ENCODE measurements around the gene SERPINA4. TPM values are rescaled to one million over a fixed set of nuclear protein-coding genes. Genes with fewer than 3 reads are reported as not detected.

SERPINA4 gene, protein sequence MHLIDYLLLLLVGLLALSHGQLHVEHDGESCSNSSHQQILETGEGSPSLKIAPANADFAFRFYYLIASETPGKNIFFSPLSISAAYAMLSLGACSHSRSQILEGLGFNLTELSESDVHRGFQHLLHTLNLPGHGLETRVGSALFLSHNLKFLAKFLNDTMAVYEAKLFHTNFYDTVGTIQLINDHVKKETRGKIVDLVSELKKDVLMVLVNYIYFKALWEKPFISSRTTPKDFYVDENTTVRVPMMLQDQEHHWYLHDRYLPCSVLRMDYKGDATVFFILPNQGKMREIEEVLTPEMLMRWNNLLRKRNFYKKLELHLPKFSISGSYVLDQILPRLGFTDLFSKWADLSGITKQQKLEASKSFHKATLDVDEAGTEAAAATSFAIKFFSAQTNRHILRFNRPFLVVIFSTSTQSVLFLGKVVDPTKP
- not detected for total RNA-seq

DNA sequence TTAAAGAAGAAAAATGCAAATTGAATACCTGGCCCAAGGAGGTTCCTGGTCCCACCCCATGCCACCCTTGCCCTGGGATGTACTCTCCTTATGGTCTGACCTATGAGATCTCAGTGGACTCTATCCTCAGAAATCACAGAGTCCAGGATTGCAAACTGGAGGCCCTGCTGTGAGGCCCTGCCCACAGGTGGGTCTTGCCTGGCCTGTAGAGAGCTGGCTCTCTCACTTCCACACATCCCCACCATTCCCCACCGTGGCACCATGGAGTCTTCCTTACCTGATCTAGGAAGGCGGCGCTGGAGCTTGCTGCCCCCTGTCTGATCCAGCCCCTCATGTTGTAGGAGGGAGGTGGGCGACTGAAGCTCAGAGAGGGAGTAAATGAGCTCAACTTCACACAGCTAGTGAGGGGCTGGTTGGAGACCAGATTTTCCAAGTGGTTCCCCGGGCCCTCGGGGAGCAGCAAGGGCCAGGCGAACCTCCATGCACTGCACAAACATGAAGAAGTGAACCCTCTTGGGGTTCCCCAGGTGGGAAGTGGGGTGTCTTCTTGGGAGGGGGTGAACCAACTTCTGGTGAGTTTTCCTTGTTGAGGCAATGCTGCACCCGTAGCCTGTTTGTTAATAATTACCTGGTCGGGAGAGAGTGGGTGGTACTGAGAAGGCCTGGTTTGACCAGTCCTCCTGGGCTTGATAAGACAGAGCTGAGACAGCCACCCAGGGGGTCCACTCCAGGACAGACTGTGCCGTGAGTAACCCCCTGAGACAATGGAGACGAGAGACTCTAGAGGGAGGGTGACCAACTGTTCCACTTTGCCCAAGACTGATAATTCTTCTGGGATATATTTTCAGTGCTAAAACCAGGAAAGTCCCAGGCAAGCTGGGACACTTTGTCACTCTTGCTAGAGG is at the start of gene SERPINA4:
Gene SERPINA4, plus strand, starts transcription at position 692 of the 905 bp plus-strand sequence. CDS start 2,041 bp downstream, outside the sequence.
- no peak for DNase-seq

DNA sequence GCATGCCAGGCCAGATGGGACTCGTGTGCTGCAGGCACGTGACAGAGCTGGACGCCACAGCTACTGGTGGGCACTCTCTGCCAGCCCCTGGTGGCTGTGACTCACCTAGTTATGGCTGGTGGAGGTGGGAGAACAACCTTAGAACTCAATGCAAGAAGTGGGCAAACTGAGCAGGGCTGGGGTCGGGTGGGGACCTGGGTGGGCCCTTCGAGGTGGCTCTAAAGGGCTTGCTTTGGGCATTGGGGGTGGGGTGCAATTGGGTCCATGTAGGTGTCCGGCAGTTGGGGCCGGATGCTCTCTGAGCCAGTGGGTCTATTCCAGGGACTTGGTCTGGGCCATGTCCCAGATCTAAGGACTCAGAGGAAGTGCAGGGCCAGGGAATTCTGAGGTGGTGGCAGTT is 46.9 kb upstream of the SERPINA4 start:
- DNase-seq = no peak

DNA sequence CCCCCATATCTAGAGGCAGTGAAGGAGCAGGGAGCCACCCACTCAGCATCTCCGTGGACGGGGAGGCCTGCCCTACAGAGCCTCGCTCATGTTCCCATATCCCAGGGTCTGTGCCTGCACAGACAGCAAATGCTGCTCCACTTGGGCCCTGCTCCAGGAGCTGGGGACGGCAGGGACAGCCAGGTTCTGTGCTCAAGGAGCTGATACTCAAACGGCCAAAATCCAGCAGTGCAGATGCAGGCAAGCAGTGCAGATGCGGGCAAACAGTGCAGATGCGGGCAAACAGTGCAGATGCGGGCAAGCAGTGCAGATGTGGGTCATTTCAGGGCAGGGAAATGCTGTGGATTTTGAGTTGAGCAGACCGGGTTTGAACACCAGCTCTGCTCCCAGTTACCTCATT is 45.8 kb upstream of the SERPINA4 start:
- DNase-seq = no peak

DNA sequence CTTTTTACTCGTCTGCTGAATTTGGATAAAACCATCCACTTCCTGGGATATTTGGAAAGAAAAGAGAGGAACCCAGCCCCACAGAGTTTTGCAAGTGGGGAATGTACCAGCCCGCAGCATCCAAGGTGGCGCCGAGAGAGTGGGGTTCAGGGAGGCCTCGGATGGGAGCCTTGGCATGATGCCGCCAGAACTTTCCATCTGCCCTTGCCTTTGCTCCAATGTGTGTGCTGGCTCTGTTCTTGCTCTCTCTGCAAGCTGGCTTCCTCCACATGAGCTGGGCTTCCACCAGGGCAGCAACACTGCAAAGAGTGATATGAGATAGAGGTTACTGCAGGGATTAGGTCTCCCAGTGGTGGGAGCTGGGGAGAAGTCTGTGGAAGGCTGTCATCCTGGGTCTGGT is 45.4 kb upstream of the SERPINA4 start:
- DNase-seq = no peak

DNA sequence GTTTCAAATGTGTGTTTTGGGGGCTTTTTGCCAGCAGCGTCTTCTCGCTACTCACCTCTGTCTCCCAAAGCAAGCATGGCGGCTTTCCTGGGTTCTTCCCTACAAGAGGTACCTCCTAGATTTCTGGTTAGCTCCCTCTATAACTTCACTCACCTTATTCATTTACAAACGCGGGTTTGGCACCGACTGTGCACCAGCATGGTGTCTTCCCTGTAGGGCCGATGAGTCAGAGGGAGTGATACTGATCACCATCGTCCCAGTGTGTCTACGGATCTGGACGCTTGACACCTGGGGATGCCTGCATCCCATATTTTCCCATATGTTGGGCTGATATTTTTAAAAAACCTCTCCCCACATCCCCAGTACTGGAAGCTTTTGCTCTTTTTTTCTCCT is 44.0 kb upstream of the SERPINA4 start:
- no peak for DNase-seq

DNA sequence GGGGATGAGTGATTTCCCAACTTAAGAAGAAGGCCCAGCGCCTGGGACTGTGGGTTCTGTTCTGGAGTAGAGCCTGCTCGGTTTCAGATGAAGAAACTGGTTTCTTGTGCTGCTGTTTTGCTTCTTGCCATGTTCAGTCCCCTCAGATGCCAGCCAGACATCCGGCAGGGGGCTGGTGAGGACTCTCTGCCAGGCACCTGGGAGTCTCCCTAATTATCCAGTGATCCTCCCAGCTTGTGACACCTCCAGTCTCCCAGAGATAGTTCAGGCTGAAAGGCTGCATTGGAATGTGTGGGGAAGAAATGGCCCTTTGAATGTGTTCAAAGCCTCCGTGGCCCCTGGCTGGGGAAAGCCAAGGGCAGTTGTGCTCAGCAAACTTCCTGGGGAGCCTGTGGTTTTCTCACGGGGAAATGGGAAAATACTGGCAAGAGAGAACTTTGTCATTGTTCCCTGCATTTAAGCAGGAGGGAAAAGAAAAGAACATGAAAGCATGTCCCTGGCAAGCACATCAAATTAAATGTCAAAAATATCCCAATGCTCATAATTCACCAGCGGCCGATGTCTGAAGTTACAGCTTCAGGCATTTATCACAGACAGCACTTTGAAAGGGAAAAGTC is 43.5 kb upstream of the SERPINA4 start:
- peak; percentile 16 for DNase-seq

DNA sequence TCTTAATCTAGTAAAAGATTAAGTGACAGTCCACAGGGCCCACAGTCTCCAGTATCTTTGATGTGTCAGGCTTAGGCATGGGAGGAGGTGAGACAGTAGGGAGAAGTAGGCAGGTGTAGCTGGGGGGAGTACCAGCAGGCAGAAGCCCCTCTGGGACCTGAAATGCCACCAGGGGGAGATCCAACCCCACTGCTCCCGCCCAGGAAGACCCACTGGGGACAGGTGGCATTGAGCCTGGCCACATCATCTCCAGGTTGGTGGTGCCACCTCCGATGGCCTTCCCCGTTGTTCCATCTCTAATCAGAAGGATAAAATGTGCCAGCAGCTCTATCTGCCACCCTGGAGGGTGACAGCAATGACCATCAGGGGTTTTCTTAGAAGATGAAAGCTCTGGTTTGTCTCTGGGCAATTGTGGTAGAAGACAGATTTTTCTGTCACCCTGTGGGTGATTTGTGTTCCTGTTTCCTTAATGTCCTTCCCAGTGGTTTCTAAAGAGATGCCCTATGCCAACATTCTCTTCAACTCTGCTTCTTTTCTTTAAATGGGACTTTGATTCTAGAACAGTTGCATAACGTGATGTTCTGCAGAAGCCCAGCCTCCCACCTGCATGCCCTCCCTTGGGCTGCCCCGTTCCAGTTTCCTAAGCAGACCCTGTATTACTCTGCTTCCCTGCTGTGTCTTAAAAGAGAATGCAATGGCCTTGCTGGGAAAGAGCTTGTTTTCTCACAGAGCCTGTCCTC is 39.7 kb upstream of the SERPINA4 start:
- no peak for DNase-seq

DNA sequence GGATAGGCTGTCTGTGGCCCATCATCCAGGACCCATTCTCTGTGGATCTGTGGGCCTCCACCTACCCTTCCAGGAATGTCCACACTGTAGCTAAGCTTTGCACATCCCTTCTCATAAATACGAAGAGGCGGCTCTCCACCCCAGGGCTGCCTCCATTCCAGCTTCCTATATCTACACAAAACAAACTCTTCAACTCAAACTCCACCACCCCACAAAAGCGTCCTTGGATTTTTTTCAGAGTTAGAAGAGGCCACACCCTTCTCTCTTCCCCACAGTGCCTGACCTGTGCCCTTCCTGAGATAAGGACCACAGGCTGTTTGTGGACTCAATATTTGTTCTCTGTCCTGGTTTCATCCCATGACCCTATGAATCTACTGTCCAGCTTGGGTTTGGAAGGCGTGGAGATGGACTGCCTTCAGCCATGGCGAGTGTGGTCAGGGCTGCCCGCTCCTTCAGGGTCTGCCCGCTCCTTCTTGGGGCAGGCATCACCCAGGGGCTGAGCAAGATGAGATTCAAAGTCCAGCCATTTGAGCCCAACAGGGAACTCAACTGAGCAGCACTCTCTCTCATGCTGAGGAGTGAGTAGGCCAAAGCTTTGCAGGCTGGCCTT is 39.0 kb upstream of the SERPINA4 start:
- no peak for DNase-seq

DNA sequence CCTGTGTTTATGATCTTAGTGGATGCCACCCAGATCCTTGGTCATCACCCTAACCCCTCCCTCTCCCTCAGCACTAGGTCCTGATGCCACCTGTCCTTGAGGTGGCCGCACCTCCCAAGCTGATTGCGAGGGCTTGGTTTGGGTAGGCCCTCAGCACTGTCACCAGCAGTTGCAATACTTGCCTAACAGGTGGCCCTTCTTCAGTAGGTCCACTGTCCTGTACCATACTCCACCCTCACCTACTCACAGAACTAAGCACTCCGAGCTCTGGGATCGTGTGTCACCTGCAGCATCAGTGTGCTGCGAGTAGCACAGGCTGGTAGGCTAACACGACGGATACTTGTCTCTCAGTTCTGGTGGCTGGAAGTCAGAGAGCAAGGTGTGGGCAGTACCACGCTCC is 38.0 kb upstream of the SERPINA4 start:
- no peak for DNase-seq

DNA sequence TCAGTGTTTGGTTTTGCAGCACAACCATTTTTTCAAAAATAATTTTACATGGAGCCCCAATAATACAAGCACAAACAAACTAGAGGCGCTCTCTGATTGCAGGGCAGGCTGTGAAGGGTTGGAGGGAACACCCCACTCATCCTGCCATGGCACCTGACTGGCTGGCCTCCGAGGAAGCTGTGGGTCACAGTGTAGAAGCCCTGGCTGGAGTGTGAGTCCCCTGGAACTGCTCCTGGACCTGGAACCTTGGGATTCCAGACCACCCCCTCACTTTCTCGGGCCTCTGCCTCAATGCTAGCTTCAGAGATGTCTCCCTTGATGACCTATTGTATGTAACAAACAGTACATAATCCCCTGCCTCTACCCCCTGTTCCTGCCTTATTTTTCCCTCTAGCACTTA is 37.1 kb upstream of the SERPINA4 start:
- DNase-seq = no peak

DNA sequence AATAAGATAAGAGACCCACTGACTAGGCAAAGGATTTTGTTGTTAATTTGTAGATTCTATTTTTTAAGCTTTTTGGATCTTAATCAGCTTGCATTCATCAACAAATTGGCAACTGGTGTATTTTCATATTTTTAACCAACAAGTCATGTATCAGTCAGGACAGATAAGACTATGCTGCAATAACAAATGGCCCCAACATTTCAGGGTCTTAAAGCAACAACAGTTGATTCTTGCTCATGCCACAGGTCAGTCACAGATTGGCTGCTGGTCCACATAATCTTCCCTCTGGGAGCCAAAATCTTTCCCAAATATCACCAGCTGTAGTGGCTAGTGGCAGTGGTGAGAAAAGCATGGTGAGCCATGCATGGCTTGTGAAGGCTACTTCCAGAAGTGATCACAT is 30.1 kb upstream of the SERPINA4 start:
- DNase-seq = no peak

DNA sequence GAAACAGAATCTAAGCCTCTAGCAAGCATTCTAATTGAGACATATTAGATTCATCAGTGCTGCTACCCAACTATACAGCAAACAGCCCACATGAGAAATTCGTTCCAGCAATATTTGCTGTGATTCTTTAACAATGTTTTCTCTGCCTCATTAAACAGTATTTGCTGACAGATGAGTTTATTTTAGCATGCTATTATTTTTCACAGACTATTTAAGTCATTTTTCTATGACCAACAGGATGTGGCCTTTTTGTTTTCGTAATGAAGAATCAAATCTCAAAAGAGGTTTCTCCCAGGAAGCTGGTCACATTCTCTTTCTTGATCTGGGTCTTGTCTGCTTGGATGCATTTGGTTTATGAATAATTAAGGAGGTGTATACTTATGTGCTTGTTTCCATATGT is 28.8 kb upstream of the SERPINA4 start:
- DNase-seq = no peak

DNA sequence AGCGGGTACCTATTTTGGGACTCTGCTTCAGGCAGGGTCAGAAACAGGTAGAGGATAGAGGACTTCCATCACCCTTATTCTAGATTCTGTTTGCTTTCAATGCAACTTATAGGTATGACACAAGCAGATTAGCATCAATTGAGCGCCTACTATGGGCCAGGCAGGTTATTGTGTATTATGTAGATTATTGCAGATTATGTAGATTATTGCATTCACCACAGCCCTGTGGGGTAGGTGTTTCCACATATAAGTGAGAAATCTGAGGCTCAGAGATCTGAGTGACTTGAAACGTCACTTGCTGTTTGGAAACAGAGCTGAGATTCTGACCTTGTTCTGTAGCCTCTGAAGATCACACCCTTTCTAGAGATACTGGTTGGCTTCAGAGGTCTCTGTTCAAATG is 25.7 kb upstream of the SERPINA4 start:
- DNase-seq = no peak

DNA sequence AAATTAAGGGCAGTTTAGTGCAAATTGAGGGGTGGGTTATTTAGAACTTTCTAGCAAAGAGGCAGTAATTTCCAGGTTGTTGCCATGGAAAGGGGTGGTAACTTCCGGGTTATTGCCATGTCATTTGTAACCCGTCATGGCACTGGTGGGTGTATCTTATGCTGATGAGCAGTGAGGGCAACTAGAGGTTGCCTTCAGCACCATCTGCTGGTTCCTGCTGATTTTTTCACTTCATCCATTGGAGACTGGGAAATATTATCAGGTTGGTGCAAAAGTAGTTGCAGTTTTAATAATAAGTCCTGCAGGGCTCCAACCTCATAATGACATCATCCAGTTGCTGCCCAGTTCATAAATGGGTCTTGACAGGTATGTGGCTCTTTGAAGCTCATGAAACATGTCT is 24.4 kb upstream of the SERPINA4 start:
- DNase-seq = no peak

DNA sequence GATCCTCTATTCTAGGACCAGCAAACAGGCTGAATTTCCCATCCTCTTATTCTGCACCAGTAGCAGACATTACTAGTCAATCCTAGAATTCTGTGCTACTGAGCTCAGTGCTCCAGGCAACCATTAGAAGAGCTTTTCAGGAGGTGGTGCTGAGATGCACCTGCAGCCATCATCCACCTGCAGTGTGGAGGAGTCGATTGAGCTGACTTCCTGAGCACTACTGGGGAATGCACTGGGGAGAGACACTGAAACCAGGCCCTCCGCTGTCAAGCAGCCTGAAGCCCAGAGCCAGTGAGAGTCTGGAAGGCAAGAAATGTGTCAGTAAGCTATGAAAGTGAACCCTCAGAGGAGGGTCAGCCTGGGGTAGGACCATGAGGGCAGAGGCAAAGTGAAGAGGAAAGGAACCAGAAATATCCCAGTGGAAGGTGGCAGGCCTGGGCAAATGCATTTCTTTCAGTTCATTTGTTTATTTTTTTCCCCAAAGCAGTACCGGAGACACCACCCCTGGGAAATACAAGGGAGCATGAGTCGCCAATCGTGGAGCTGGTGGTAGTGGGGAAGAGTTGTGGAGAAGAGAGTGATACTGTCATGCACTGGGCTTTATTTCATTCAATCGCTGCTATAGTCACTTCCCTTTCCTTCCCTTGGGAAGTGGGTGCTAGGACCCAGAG is 23.0 kb upstream of the SERPINA4 start:
- DNase-seq = no peak

DNA sequence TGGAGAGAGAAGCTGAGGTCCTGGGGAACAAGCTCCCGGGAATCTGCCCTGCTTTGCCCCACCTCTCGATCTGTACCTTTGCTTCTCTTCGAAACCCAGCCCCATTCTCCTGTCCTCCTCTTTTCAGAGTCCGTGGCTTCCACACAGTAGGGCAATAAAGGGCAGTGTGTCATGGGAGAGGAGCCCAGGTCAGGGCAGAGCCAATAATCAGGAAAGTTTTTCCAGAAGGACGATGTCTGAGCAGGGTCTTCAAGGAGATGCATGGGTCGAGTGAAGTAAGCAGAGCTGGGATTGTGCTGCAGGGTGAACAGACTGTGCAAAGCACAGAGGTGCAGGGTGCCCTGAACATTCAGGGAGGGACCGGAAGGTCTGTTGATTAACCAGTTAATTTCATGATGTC is 22.1 kb upstream of the SERPINA4 start:
- DNase-seq = no peak

DNA sequence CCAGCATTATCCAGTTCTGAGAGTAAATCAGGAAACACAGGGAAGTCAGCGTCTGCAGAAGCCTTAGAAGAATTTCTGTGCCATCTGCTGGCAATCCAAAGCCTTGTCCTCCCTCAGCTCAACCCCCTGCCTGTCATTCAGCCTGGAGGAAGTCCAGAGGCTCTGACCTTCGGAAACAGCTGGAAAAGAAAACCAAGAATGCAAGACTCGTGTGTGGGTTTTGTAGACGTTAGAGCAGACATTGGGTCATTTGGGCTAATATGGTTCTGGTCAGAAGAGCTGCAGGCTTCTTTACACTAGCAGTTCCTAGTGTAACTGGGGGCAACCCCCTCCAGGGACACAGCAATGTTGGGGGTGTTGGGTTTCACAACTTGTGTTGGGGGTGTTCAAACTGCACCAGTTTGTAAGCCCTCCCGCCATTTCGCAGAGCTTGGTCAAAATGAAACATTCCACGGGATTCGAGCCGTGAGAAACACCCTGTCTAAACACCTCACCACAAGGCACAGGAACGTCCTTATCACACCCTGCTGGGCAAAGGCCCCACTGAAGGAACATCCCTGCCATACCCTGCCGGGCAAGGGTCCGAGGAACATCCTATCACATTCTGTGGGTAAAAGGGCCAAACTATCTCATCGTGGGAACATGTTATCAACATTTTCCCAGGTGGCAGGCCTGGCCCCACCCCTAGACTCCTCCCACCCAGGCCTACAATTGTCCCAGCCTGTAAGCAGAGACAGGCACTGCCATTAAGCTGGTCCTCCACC is 21.0 kb upstream of the SERPINA4 start:
- DNase-seq = peak; percentile 48

DNA sequence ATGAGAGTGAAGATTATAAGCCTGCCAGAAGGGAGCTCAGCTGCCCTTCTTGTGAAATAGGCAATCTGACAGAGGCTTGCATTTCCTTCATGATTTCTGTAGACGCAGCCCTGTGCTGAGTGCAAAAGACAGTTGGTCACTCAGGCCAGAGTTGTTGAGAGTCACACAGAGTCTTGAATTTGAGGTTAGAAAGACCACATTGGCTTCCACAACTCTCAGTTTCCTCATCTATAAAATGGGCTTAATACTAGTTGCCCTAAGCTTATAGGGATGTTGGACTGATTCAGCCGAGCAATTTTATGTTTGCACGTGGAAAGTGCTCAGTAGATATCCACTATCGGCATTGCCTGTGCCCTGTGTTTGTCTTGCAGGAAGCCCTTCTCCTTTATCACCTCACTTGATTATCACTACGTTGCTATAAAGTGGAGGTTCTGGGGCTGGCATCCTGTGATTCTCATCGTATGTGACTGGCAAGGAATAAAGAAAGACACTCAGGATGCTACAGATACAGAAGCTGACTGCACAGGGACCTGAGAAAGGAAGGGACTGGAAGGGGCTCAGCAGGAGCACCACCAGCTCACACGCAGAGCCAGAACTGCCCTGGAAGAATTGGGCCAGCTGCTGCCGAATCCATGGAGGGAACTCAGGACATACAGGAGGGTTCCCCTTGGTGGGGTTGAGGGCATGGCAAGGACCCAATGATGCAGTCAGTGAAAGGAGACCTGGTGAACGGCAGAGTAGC is 19.8 kb upstream of the SERPINA4 start:
- no peak for DNase-seq

DNA sequence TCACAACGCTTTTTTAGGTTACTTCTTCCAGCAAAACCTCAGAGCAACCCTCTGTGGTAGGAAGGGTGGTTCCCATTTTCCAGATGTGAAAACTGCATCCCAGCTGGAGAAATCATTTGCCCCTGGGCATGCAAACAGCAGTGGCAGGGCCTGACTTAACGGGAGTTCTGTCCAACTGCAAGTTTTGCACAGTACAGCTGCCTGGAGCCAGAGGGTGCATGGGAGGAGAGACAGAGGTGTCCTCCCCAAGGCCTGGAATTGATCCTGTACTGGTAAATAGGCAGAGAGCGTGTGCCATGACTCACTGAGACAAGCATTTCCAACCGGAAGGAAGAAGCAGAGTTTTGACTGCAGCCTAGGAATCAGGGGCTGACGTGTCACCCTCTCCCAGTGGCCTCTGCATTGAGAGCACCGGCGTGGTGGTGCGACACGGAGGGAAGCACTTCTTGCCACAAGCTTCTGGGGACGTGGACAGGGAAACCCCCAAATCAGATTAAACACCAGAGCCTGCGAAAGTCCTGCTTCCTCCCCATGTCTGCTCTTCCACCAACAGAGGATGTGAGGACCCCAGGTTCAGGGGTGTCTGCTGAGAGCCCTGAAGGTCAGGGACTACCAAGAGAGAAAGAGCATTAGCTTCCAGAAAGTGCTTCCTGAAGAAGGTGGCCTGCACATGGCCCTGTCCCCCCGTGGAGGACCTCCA is 19.0 kb upstream of the SERPINA4 start:
- DNase-seq = no peak

All from tongue (tissue), 2 donors.